Mesenchymal stem cell (in vitro differentiated cells and primary cell): Measurements from ENCODE around the gene ZNF574.

Experiments used
- DNase-seq: peaks from one replicate; pipeline ENCODE4 v3.0.0-alpha.2; 2013
- H2AFZ ChIP-seq: one replicate; pipeline ENCODE4 v1.6.1; 2013; ENCODE audit warnings: low read depth, mild to moderate bottlenecking, control low read depth, inconsistent platforms, low read length, moderate library complexity
- H2AK5ac ChIP-seq: 2 replicates; pipeline ENCODE4 v1.6.1; 2013; ENCODE audit warnings: low read length, moderate library complexity, mild to moderate bottlenecking, inconsistent platforms; ENCODE audit not compliant: severe bottlenecking
- H2BK120ac ChIP-seq: one replicate; pipeline ENCODE4 v1.6.1; 2013; ENCODE audit warnings: low read depth, mild to moderate bottlenecking, inconsistent platforms, low read length, moderate library complexity
- H2BK12ac ChIP-seq, 2 experiments: one replicate each; pipeline ENCODE4 v1.6.1; 2013; ENCODE audit warnings: inconsistent platforms in 2 of 2, low read length in 2 of 2, mild to moderate bottlenecking in 2 of 2, moderate library complexity in 2 of 2, control low read depth in 1 of 2
- H2BK15ac ChIP-seq: one replicate; pipeline ENCODE4 v1.6.1; 2013; ENCODE audit warnings: mild to moderate bottlenecking, low read depth, inconsistent platforms; ENCODE audit not compliant: poor library complexity, severe bottlenecking
- H2BK5ac ChIP-seq: 2 replicates; pipeline ENCODE4 v1.6.1; 2013; ENCODE audit warnings: low read depth, mild to moderate bottlenecking, low read length, control low read depth, inconsistent platforms; ENCODE audit not compliant: poor library complexity, severe bottlenecking
- H3K14ac ChIP-seq, 2 experiments: one replicate each; pipeline ENCODE4 v1.6.1; 2013; ENCODE audit warnings: inconsistent platforms in 2 of 2, low read length in 2 of 2, control low read depth in 1 of 2, mild to moderate bottlenecking in 1 of 2, moderate library complexity in 1 of 2
- H3K18ac ChIP-seq, 2 experiments: one replicate each; pipeline ENCODE4 v1.6.1; 2013; ENCODE audit warnings: inconsistent platforms in 2 of 2, low read length in 2 of 2, control low read depth in 1 of 2, low read depth in 1 of 2, mild to moderate bottlenecking in 1 of 2
- H3K23ac ChIP-seq, 2 experiments: one replicate each; pipeline ENCODE4 v1.6.1; 2013; ENCODE audit warnings: inconsistent platforms in 2 of 2, low read length in 2 of 2, mild to moderate bottlenecking in 2 of 2, moderate library complexity in 2 of 2, control low read depth in 1 of 2
- H3K27ac ChIP-seq: 2 replicates; pipeline ENCODE4 v1.5.1; 2013; ENCODE audit warnings: mild to moderate bottlenecking, moderate library complexity, low read length, control low read depth, inconsistent platforms; ENCODE audit not compliant: poor library complexity, severe bottlenecking
- H3K27me3 ChIP-seq, 2 experiments: 2 replicates each; pipeline versions ENCODE4 v1.6.1 to v1.7.0; 2013; ENCODE audit warnings: low read length in 2 of 2, mild to moderate bottlenecking in 2 of 2, moderate library complexity in 2 of 2, control low read depth in 1 of 2, inconsistent platforms in 1 of 2; ENCODE audit not compliant: control insufficient read depth in 1 of 2, insufficient read depth in 1 of 2
- H3K36me3 ChIP-seq, 2 experiments: 2 replicates each; pipeline versions ENCODE4 v1.6.1 to v1.7.0; 2013; ENCODE audit warnings: low read length in 2 of 2, control low read depth in 1 of 2, inconsistent platforms in 1 of 2, low read depth in 1 of 2, mild to moderate bottlenecking in 1 of 2; ENCODE audit not compliant: insufficient read depth in 2 of 2, control insufficient read depth in 1 of 2
- H3K4ac ChIP-seq, 2 experiments: one replicate each; pipeline ENCODE4 v1.6.1; 2013; ENCODE audit warnings: inconsistent platforms in 2 of 2, low read length in 2 of 2, mild to moderate bottlenecking in 2 of 2, moderate library complexity in 2 of 2, control low read depth in 1 of 2, low read depth in 1 of 2
- H3K4me1 ChIP-seq: 2 replicates; pipeline ENCODE4 v1.6.1; 2013; ENCODE audit warnings: low read depth, low read length, control low read depth; ENCODE audit not compliant: control insufficient read depth, insufficient read depth
- H3K4me2 ChIP-seq: 2 replicates; pipeline ENCODE4 v1.6.1; 2013; ENCODE audit warnings: low read length, mild to moderate bottlenecking, inconsistent platforms; ENCODE audit not compliant: poor library complexity, severe bottlenecking
- H3K4me3 ChIP-seq, 2 experiments: 2 replicates each; pipeline versions ENCODE4 v1.5.1 to v1.7.0; 2013; ENCODE audit warnings: low read length in 2 of 2, mild to moderate bottlenecking in 2 of 2, control low read depth in 1 of 2, low read depth in 1 of 2; ENCODE audit not compliant: insufficient read depth in 1 of 2
- H3K79me1 ChIP-seq: replicated peaks from 2 replicates; pipeline ENCODE4 v1.6.1; 2013; ENCODE audit warnings: mild to moderate bottlenecking, control low read depth, low read length, inconsistent platforms; ENCODE audit not compliant: poor library complexity, severe bottlenecking
- H3K9ac ChIP-seq: 2 replicates; pipeline ENCODE4 v1.7.0; 2013; ENCODE audit warnings: mild to moderate bottlenecking, low read length, moderate library complexity
- H3K9me3 ChIP-seq: 2 replicates; pipeline ENCODE4 v1.7.0; 2013; ENCODE audit warnings: mild to moderate bottlenecking, low read length; ENCODE audit not compliant: control insufficient read depth
- H4K8ac ChIP-seq: one replicate; pipeline ENCODE4 v1.6.1; 2013; ENCODE audit warnings: inconsistent platforms, mild to moderate bottlenecking, low read length, moderate library complexity
- H4K91ac ChIP-seq: one replicate; pipeline ENCODE4 v1.6.1; 2013; ENCODE audit warnings: mild to moderate bottlenecking, low read length, inconsistent platforms
- WGBS: methylation state at CpG from one replicate; pipeline ENCODE4 v1.1.7; 2013; ENCODE audit warnings: mixed read lengths; 5-methylcytosine and 5-hydroxymethylcytosine counted together

Gene ZNF574

GRCh38 chr19:42110658-42111057 is 34.7 kb downstream of the ZNF574 start:
- no peak overlapping the region for H4K8ac ChIP-seq
- H3K4ac ChIP-seq, result no peak overlapping the region
- H2AFZ ChIP-seq, result no peak overlapping the region
- H3K4me2 ChIP-seq, result no peak overlapping the region
- H3K14ac ChIP-seq, result no peak overlapping the region
- no peak overlapping the region for H3K18ac ChIP-seq
- no peak overlapping the region for H3K23ac ChIP-seq
- no peak overlapping the region for H4K91ac ChIP-seq
- peaks cover 38% of the 10 kb centered on the region for H3K4me1 ChIP-seq
- no peak overlapping the region for H3K4me3 ChIP-seq
- peak overlapping the region; percentile 92 for H3K27ac ChIP-seq
- peak overlapping the region; percentile 8 for H2AK5ac ChIP-seq
- peak overlapping the region; percentile 53 for H3K9ac ChIP-seq
- H2BK15ac ChIP-seq, result no peak overlapping the region
- no peaks in the 10 kb centered on the region for H3K27me3 ChIP-seq
- peak overlapping the region in 1 of 2 experiments; percentile 46 for H2BK12ac ChIP-seq
- H3K9me3 ChIP-seq, result no peaks in the 10 kb centered on the region
- H2BK120ac ChIP-seq, result no peak overlapping the region
- no peak for DNase-seq
- no peak overlapping the region for H2BK5ac ChIP-seq
- H3K79me1 ChIP-seq, result no peaks in the 10 kb centered on the region
- WGBS, result no CpG with 5 or more reads among the region's 1 CpG
- H3K36me3 ChIP-seq, result peaks cover 0 to 18% of the 10 kb centered on the region in 2 experiments

GRCh38 chr19:42111384-42111783 is 35.4 kb downstream of the ZNF574 start:
- Histone ChIP-seq H3K23ac (no peak overlapping the region), H3K4ac (no peak overlapping the region), H3K14ac (no peak overlapping the region), H3K9me3 (no peaks in the 10 kb centered on the region), H3K27me3 (no peaks in the 10 kb centered on the region), H3K36me3 (peaks cover 2 to 25% of the 10 kb centered on the region in 2 experiments), H3K79me1 (no peaks in the 10 kb centered on the region), H2AK5ac (peak overlapping the region; percentile 16), H4K91ac (no peak overlapping the region), H3K18ac (no peak overlapping the region), H2BK12ac (peak overlapping the region in 1 of 2 experiments; percentile 7), H4K8ac (no peak overlapping the region), H2BK120ac (no peak overlapping the region), H3K4me3 (no peak overlapping the region), H2AFZ (no peak overlapping the region), H2BK5ac (no peak overlapping the region), H3K4me1 (peaks cover 38% of the 10 kb centered on the region), H3K9ac (peak overlapping the region; percentile 87), H2BK15ac (no peak overlapping the region), H3K4me2 (no peak overlapping the region), H3K27ac (peak overlapping the region; percentile 92)
- DNase-seq, result peak; percentile 23
- WGBS, result 48% methylated on average over 1 of the region's 1 CpG

DNA sequence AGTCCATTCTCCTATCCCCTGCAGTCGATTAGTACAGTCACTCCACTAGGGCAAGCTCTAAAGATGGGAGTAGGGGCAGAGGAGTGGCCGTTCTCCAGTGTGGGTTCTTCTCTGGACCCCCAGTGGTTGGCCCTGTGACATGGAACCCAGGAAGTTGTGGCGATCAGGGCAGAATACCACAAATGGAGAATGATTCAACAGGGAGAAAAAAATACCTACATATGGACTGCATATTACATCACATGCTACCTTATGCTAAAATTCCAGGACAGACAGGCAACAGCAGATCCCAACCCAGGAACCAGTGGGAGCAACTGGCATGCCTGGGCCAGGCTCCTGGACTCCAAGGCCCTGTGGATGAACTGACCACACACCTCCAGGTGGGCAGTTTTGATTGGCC is 35.8 kb downstream of the ZNF574 start:
- H4K91ac ChIP-seq, result no peak overlapping the region
- peak overlapping the region in 1 of 2 experiments; percentile 11 for H3K14ac ChIP-seq
- peaks cover 38% of the 10 kb centered on the region for H3K4me1 ChIP-seq
- no peak overlapping the region for H2AFZ ChIP-seq
- no peaks in the 10 kb centered on the region for H3K27me3 ChIP-seq
- H3K36me3 ChIP-seq, result peaks cover 6 to 29% of the 10 kb centered on the region in 2 experiments
- H2AK5ac ChIP-seq, result peak overlapping the region; percentile 31
- H3K27ac ChIP-seq, result peak overlapping the region; percentile 92
- peak; percentile 21 for DNase-seq
- peak overlapping the region in 1 of 2 experiments; percentile 34 for H3K18ac ChIP-seq
- H3K4ac ChIP-seq, result no peak overlapping the region
- H2BK12ac ChIP-seq, result peak overlapping the region; percentile 7 to 51
- H3K79me1 ChIP-seq, result no peaks in the 10 kb centered on the region
- H2BK120ac ChIP-seq, result no peak overlapping the region
- peak overlapping the region; percentile 87 for H3K9ac ChIP-seq
- 95% methylated on average over 3 of the region's 3 CpGs for WGBS
- H2BK15ac ChIP-seq, result no peak overlapping the region
- no peak overlapping the region for H4K8ac ChIP-seq
- no peak overlapping the region for H3K23ac ChIP-seq
- no peak overlapping the region for H3K4me3 ChIP-seq
- H3K4me2 ChIP-seq, result no peak overlapping the region
- H3K9me3 ChIP-seq, result no peaks in the 10 kb centered on the region
- H2BK5ac ChIP-seq, result no peak overlapping the region

DNA sequence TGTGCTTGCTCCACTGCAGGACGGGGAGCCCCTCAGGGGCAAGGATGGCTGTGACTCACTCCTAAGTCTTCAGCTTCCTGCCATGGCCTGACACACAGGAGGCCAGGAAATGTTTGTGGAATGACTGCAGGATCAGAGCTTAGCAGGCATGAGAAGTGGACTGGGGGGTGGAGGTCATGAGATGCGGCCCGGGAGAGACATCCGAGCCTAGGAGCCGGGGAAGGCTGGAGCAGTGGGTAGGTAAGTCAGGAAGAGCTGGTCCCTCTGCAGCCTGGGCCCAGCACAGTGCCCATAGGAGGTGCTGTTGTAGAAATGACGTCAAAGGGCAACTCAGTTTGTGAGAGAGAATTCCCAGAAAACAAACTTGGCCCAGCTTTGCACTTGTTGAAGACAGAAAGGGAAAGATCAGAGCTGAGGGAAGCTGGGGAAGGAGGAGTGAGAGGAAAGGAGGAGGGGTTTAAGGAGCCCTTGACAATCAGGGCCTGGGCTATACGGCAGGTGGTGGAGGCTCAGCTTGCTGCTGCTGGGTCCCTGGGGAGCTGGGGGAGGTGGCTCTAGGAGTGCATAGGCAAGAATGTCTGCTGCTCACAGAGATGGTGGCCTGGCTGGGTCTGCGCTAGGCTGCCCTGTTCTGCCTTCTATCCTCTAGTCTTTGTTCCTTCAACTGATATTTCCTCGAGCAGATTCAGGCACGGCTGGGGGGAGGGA is 37.8 kb downstream of the ZNF574 start:
- Histone ChIP-seq H3K4me3 (peak overlapping the region in 1 of 2 experiments; percentile 17), H3K27me3 (no peaks in the 10 kb centered on the region), H3K14ac (peak overlapping the region in 1 of 2 experiments; percentile 30), H3K23ac (peak overlapping the region in 1 of 2 experiments; percentile 40), H3K4me1 (peaks cover 36% of the 10 kb centered on the region), H2BK120ac (peak overlapping the region; percentile 4), H3K36me3 (peaks cover 12 to 45% of the 10 kb centered on the region in 2 experiments), H2BK5ac (peak overlapping the region; percentile 45), H2AK5ac (peak overlapping the region; percentile 47), H3K79me1 (peaks cover 2% of the 10 kb centered on the region), H2AFZ (peak overlapping the region; percentile 8), H2BK15ac (peak overlapping the region; percentile 1), H3K27ac (peak overlapping the region; percentile 92), H3K4me2 (no peak overlapping the region), H2BK12ac (peak overlapping the region; percentile 69 to 85), H3K4ac (peak overlapping the region; percentile 49 to 74), H3K9me3 (no peaks in the 10 kb centered on the region), H3K9ac (peak overlapping the region; percentile 87), H4K91ac (peak overlapping the region; percentile 48), H3K18ac (peak overlapping the region; percentile 69 to 71), H4K8ac (peak overlapping the region; percentile 86)
- DNase-seq, result peak; percentile 98
- 10% methylated on average over 9 of the region's 10 CpGs for WGBS
